OCI-LY3 (cell line): ENCODE results near the gene BAX.

ENCODE experiments used
- H2AFZ ChIP-seq: fragments of 200-600, 300-600 bp; shearing (Covaris generic); 2 replicates; pipeline ENCODE4 v1.6.0; 2014; ENCODE audit warnings: antibody characterized with exemption, low read depth, low read length
- H3K27ac ChIP-seq: fragments of 200-600, 300-600 bp; sonication (generic); 2 replicates; pipeline ENCODE4 v1.5.1; 2014; ENCODE audit warnings: mild to moderate bottlenecking, low read length, moderate library complexity, mixed read lengths
- H3K27me3 ChIP-seq: fragments of 200-600, 300-600 bp; sonication (generic); 2 replicates; pipeline ENCODE4 v1.6.1; 2014; ENCODE audit warnings: low read depth, low read length, mixed read lengths
- H3K36me3 ChIP-seq: fragments of 200-600, 300-600 bp; sonication (generic); replicated peaks from 2 replicates; pipeline ENCODE3; 2014; ENCODE audit warnings: low read depth, low read length, mixed read lengths
- H3K4me1 ChIP-seq: fragments of 300-600, 200-600 bp; sonication (generic); 2 replicates; pipeline ENCODE4 v1.6.1; 2014; ENCODE audit warnings: low read length, mixed read lengths
- H3K4me2 ChIP-seq: fragments of 200-600, 300-600 bp; sonication (generic); 2 replicates; pipeline ENCODE4 v1.6.1; 2014; ENCODE audit warnings: low read length, mixed read lengths
- H3K4me3 ChIP-seq: fragments of 300-600, 200-600 bp; sonication (generic); 2 replicates; pipeline ENCODE4 v1.5.1; 2014; ENCODE audit warnings: antibody characterized with exemption, mild to moderate bottlenecking, low read length, moderate library complexity
- H3K79me2 ChIP-seq: fragments of 300-600, 200-600 bp; shearing (Covaris generic); 2 replicates; pipeline ENCODE4 v1.6.1; 2014; ENCODE audit warnings: mild to moderate bottlenecking, low read length, mixed read lengths
- H3K9ac ChIP-seq: fragments of 300-600, 200-600 bp; shearing (Covaris generic); 2 replicates; pipeline ENCODE4 v1.6.0; 2014; ENCODE audit warnings: mild to moderate bottlenecking, low read length, moderate library complexity
- H3K9me3 ChIP-seq: fragments of 200-600, 300-600 bp; shearing (Covaris generic); 2 replicates; pipeline ENCODE4 v1.6.1; 2014; ENCODE audit warnings: low read length, mixed read lengths; ENCODE audit not compliant: insufficient read depth
- H4K20me1 ChIP-seq: fragments of 200-600, 300-600 bp; sonication (generic); 2 replicates; pipeline ENCODE4 v1.6.1; 2016; ENCODE audit warnings: low read length, mixed read lengths; ENCODE audit not compliant: insufficient read depth
- CTCF ChIP-seq: fragments of 200-600, 300-600 bp; sonication (generic); IDR thresholded peaks from 2 replicates; pipeline ENCODE4 v1.5.1; 2014; ENCODE audit warnings: antibody characterized with exemption, low read length, low read depth
- EZH2phosphoT487 ChIP-seq: fragments of 200-600 bp; shearing (Covaris generic); IDR thresholded peaks from 2 replicates; pipeline ENCODE4 v1.6.1; 2018; ENCODE audit warnings: antibody characterized with exemption, mixed run types, low read depth

BAX gene

GRCh38 chr19:48955308-48955958 is 758 bp downstream of the BAX start:
- Histone ChIP-seq H3K36me3 (peaks cover 8% of the 10 kb centered on the region), H3K9ac (peak overlapping the region; percentile 83), H3K79me2 (peaks cover 17% of the 10 kb centered on the region), H3K9me3 (no peaks in the 10 kb centered on the region), H3K27me3 (no peaks in the 10 kb centered on the region), H3K4me2 (peak overlapping the region; percentile 76), H3K4me1 (peaks cover 13% of the 10 kb centered on the region), H2AFZ (no peak overlapping the region), H4K20me1 (no peaks in the 10 kb centered on the region), H3K27ac (peak overlapping the region; percentile 59), H3K4me3 (peak overlapping the region; percentile 85)
- no peak for TF ChIP-seq CTCF
- no peak for TF ChIP-seq EZH2phosphoT487

- Histone ChIP-seq H3K4me3 (no peak overlapping the region), H3K79me2 (peaks cover 17% of the 10 kb centered on the region), H4K20me1 (no peaks in the 10 kb centered on the region), H3K36me3 (peaks cover 8% of the 10 kb centered on the region), H2AFZ (no peak overlapping the region), H3K4me2 (no peak overlapping the region), H3K27me3 (no peaks in the 10 kb centered on the region), H3K4me1 (peaks cover 26% of the 10 kb centered on the region), H3K9me3 (no peaks in the 10 kb centered on the region), H3K27ac (no peak overlapping the region), H3K9ac (no peak overlapping the region)
- TF ChIP-seq EZH2phosphoT487: no peak
- TF ChIP-seq CTCF: no peak
Observed at GRCh38 chr19:48958006-48958405, 3.3 kb downstream of the BAX start.

GRCh38 chr19:48959341-48960239 is 4.9 kb downstream of the BAX start:
- Histone ChIP-seq H4K20me1 (no peaks in the 10 kb centered on the region), H3K27me3 (no peaks in the 10 kb centered on the region), H3K9ac (no peak overlapping the region), H3K79me2 (peaks cover 24% of the 10 kb centered on the region), H3K9me3 (no peaks in the 10 kb centered on the region), H3K4me1 (peaks cover 39% of the 10 kb centered on the region), H3K4me3 (no peak overlapping the region), H3K27ac (no peak overlapping the region), H3K36me3 (peaks cover 8% of the 10 kb centered on the region), H3K4me2 (no peak overlapping the region), H2AFZ (no peak overlapping the region)
- TF ChIP-seq CTCF (no peak), EZH2phosphoT487 (no peak)

GRCh38 chr19:48961051-48961649 is 6.5 kb downstream of the BAX start:
- TF ChIP-seq EZH2phosphoT487: no peak
- no peak for TF ChIP-seq CTCF
- H3K4me3 ChIP-seq: no peak overlapping the region

More at GRCh38 chr19:48961051-48961649, 6.5 kb downstream of the BAX start:
- Histone ChIP-seq H3K27ac (no peak overlapping the region), H3K9ac (no peak overlapping the region), H3K36me3 (peaks cover 10% of the 10 kb centered on the region), H3K27me3 (no peaks in the 10 kb centered on the region), H3K9me3 (no peaks in the 10 kb centered on the region), H2AFZ (no peak overlapping the region), H3K4me2 (no peak overlapping the region), H3K79me2 (peaks cover 22% of the 10 kb centered on the region), H3K4me1 (peaks cover 32% of the 10 kb centered on the region), H4K20me1 (peaks cover 7% of the 10 kb centered on the region)
